Measurements from ENCODE around the gene KLF13. TPM values are rescaled to one million over a fixed set of nuclear protein-coding genes. Genes with fewer than 3 reads are reported as not detected.

The KLF13 gene
- total RNA-seq (2014; rRNA removed; shearing (Covaris generic)) = 60.3 and 75.6 TPM in 2 replicates

- peak; percentile 96 for DNase-seq (ENCODE audit: low read depth)
Measured at GRCh38 chr15:31326156-31326874, at the start of gene KLF13. TSS of gene KLF13 (plus strand) at chr15:31326835. CDS start at chr15:31327213, 378 bp downstream.

- DNase-seq (ENCODE audit: low read depth) = no peak
Measured at GRCh38 chr15:31277335-31278060, 49.1 kb upstream of the KLF13 start.

GRCh38 chr15:31278061-31278445, 48.6 kb upstream of the KLF13 start:
- DNase-seq (ENCODE audit: low read depth) = no peak

GRCh38 chr15:31278544-31279220, 48.0 kb upstream of the KLF13 start:
- no peak for DNase-seq (ENCODE audit: low read depth)

GRCh38 chr15:31279221-31280045, 47.2 kb upstream of the KLF13 start:
- peak; percentile 48 for DNase-seq (ENCODE audit: low read depth)

- DNase-seq (ENCODE audit: low read depth) = peak; percentile 62
Measured at GRCh38 chr15:31280046-31280830, 46.4 kb upstream of the KLF13 start.

GRCh38 chr15:31280831-31281216, 45.8 kb upstream of the KLF13 start:
- DNase-seq (ENCODE audit: low read depth) = no peak

GRCh38 chr15:31283043-31283442, 43.6 kb upstream of the KLF13 start:
- DNase-seq (ENCODE audit: low read depth) = no peak

GRCh38 chr15:31285772-31286261, 40.8 kb upstream of the KLF13 start:
- DNase-seq (ENCODE audit: low read depth) = no peak

GRCh38 chr15:31291048-31291578, 35.5 kb upstream of the KLF13 start:
- no peak for DNase-seq (ENCODE audit: low read depth)

GRCh38 chr15:31292391-31293015, 34.1 kb upstream of the KLF13 start:
- DNase-seq (ENCODE audit: low read depth) = peak; percentile 88

- DNase-seq (ENCODE audit: low read depth) = no peak
Measured at GRCh38 chr15:31293655-31294054, 33.0 kb upstream of the KLF13 start.

GRCh38 chr15:31294067-31294466, 32.6 kb upstream of the KLF13 start:
- no peak for DNase-seq (ENCODE audit: low read depth)

- no peak for DNase-seq (ENCODE audit: low read depth)
Measured at GRCh38 chr15:31295658-31296057, 31.0 kb upstream of the KLF13 start.

GRCh38 chr15:31296219-31296645, 30.4 kb upstream of the KLF13 start:
- no peak for DNase-seq (ENCODE audit: low read depth)

GRCh38 chr15:31296646-31297574, 29.7 kb upstream of the KLF13 start:
- DNase-seq (ENCODE audit: low read depth) = peak; percentile 25

- DNase-seq (ENCODE audit: low read depth) = no peak
Measured at GRCh38 chr15:31297575-31298456, 28.8 kb upstream of the KLF13 start.

GRCh38 chr15:31298707-31299172, 27.9 kb upstream of the KLF13 start:
- DNase-seq (ENCODE audit: low read depth) = no peak

Data from RPMI7951 (cell line).